ENCODE measurements around the gene PDSS2.

- TF ChIP-seq CTCF (IDR thresholded peaks at IDR 0.05) = no peak
- TF ChIP-seq POLR2A (IDR thresholded peaks at IDR 0.05) = no peak
Observed at GRCh38 chr6:107264357-107264840, 195.0 kb downstream of the PDSS2 start.

Measured in heart left ventricle (tissue), 13 donors.